NCI-H1417 (cell line): Measurements from ENCODE around the gene SPTLC2.
"Not testable (repeated sequence)": the region's sequence is repeated elsewhere in the genome, so short reads cannot be mapped to it uniquely, and the experiment has no call there.

Experiments used
- DNase-seq, 3 experiments: peaks; one replicate each; lab custom pipeline; 2025; lab: John Stamatoyannopoulos, UW

SPTLC2 gene

GRCh38 chr14:77589099-77589498 is 27.3 kb downstream of the SPTLC2 start:
- DNase-seq = no peak

- DNase-seq = not testable (repeated sequence)
Observed at GRCh38 chr14:77588411-77589025, 27.9 kb downstream of the SPTLC2 start.

- no peak for DNase-seq
Observed at GRCh38 chr14:77585385-77585784, 31.1 kb downstream of the SPTLC2 start.

- no peak for DNase-seq
Observed at GRCh38 chr14:77584809-77585208, 31.6 kb downstream of the SPTLC2 start.

- no peak for DNase-seq
Observed at GRCh38 chr14:77583657-77584056, 32.8 kb downstream of the SPTLC2 start.

GRCh38 chr14:77582511-77582910 is 33.9 kb downstream of the SPTLC2 start:
- no peak for DNase-seq

GRCh38 chr14:77580964-77581505 is 35.4 kb downstream of the SPTLC2 start:
- peak in 2 of 3 experiments; percentile 26 to 65 for DNase-seq

- DNase-seq = no peak
Observed at GRCh38 chr14:77580477-77580876, 36.0 kb downstream of the SPTLC2 start.

GRCh38 chr14:77579780-77580179 is 36.7 kb downstream of the SPTLC2 start:
- no peak for DNase-seq

GRCh38 chr14:77579065-77579464 is 37.4 kb downstream of the SPTLC2 start:
- DNase-seq = no peak

GRCh38 chr14:77574446-77575115 is 41.9 kb downstream of the SPTLC2 start:
- no peak for DNase-seq

- DNase-seq = no peak
Observed at GRCh38 chr14:77573964-77574363, 42.5 kb downstream of the SPTLC2 start.

- no peak for DNase-seq
Observed at GRCh38 chr14:77570706-77571268, 45.6 kb downstream of the SPTLC2 start.

- DNase-seq = no peak
Observed at GRCh38 chr14:77565994-77566305, 50.5 kb downstream of the SPTLC2 start.

GRCh38 chr14:77565289-77565993 is 51.0 kb downstream of the SPTLC2 start:
- DNase-seq = no peak

- DNase-seq = no peak
Observed at GRCh38 chr14:77562681-77563080, 53.8 kb downstream of the SPTLC2 start.

- DNase-seq = peak in 1 of 3 experiments; percentile 16
Observed at GRCh38 chr14:77561881-77562280, 54.6 kb downstream of the SPTLC2 start.

- DNase-seq = no peak
Observed at GRCh38 chr14:77559381-77559780, 57.1 kb downstream of the SPTLC2 start.

GRCh38 chr14:77557391-77557790 is 59.0 kb downstream of the SPTLC2 start:
- no peak for DNase-seq

GRCh38 chr14:77556946-77557345 is 59.5 kb downstream of the SPTLC2 start:
- no peak for DNase-seq

- no peak for DNase-seq
Observed at GRCh38 chr14:77554816-77555599, 61.4 kb downstream of the SPTLC2 start.

- DNase-seq = no peak
Observed at GRCh38 chr14:77554207-77554606, 62.2 kb downstream of the SPTLC2 start.
